SIG-M5 treated with dmso at 0.1 percent for 504 hours (cell line): ENCODE results near the gene GTF3C1.

Experiments used
- DNase-seq: peaks from one replicate; lab custom pipeline; 2025; ENCODE audit not compliant: unreplicated experiment; lab: John Stamatoyannopoulos, UW

Gene GTF3C1

DNA sequence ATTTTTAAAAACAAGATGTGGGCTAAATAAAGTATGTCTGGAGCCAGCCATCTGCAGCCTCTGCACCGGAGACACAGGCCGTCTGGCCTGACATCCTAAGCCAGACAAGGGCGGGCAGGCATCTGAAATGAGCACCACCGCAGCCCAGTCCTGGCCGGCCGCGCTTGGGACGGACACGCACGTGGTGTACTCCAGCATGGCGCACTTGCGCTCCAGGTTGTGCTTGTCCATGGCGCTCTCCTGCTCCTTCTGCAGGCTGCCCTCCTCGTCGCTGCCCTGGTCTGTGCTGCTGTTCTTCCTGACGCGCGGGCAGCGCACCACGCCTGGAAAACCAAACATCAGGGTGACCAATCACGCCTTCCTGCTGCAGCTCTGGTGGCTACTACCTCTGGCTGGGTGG, 60.3 kb downstream of the GTF3C1 start:
- no peak for DNase-seq

GRCh38 chr16:27486760-27487159, 63.0 kb downstream of the GTF3C1 start:
- DNase-seq = no peak

GRCh38 chr16:27486344-27486743, 63.4 kb downstream of the GTF3C1 start:
- no peak for DNase-seq

DNA sequence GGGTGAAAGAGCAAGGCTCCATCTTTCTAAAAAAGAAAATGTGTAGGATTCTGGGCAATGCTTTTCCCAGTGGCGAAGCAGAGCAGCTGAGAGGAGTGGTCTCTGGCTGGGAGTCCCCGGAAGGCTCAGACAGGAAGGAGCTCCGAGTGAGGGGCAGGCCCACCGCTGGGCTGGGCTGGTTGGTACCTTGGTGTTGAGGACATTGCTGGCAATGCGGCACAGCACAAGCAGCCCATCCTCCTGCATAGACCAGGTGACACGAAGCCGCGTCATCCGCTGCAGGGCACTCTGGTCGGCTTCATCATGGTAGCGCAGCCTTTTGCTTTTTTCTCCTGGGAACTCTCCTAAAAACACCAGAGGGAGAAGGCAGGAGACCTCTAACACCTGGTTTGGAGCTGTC, 63.9 kb downstream of the GTF3C1 start:
- DNase-seq = no peak

- DNase-seq = no peak
These were observed 64.6 kb downstream of the GTF3C1 start for GRCh38 chr16:27485126-27485525.

- no peak for DNase-seq
These were observed 66.1 kb downstream of the GTF3C1 start for GRCh38 chr16:27483624-27484023.

DNA sequence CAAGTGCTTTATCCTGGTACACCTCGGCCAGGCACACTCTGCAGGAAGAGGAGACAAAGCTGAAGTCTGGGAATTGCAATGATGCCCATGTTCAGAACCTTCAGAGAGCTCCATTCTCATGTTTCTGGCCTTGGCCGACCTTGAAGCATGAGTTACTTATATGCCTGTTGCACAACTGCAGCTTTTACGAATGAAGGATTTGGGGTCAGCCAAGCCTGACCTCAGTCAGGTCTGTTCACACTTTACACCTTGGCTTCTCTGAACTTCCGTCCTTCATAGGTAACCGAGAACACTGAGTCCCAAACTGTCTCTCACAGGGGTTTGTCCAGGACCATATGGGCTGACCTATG, 66.7 kb downstream of the GTF3C1 start:
- DNase-seq = no peak

GRCh38 chr16:27482397-27483087, 67.2 kb downstream of the GTF3C1 start:
- no peak for DNase-seq

DNA sequence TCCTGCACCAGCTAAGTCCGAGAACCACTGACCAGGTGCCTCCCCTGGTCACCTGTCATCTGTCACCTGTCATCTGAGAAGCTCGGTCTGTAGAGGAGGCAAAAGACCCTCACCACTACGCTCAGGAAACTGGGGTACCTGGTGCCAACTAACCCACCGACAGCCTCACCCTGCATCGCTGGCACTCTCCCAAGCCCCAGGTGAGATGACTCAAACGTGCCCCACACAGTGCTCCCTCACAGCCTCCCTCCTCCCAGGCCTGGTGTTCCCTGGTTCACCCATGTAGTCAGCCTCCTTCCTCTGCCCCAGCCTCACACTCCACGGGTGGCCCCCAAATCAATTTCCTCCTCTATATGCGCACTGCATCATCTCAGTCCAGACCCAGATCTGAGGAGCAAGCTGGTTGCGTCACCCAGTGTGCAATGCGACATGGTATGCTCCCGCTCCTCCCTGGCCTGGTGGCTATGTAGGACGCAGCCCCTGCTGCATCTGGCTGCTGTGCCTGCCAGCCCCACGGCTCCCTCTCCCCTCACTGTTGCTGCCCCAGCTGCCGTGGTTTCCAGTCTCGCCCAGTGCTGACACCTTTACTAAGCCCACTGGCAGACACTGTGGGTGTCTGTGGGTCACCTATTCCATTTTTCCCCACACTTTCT, 68.3 kb downstream of the GTF3C1 start:
- DNase-seq = no peak

- DNase-seq = no peak
These were observed 69.0 kb downstream of the GTF3C1 start for GRCh38 chr16:27480761-27481160.

GRCh38 chr16:27476240-27476639, 73.5 kb downstream of the GTF3C1 start:
- DNase-seq = no peak

DNA sequence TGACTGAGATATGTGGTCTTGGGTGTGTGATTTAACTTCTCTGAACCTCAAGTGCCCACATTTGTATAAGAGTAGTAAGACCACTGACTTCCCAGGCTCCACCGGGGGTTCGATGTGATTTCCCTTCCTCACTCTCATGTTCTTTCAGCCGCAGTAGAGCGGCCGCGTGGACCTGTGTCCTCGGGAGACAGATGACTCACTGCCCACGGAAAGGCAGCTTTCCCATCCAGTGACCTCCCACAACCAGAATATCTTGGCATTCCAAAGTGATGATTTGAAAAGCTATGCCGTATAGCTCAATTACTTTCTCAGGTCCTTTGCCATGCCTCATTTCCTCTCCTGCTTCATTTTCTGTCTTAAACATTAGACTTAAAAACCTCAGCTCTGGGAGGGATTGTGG, 74.2 kb downstream of the GTF3C1 start:
- DNase-seq = no peak

DNA sequence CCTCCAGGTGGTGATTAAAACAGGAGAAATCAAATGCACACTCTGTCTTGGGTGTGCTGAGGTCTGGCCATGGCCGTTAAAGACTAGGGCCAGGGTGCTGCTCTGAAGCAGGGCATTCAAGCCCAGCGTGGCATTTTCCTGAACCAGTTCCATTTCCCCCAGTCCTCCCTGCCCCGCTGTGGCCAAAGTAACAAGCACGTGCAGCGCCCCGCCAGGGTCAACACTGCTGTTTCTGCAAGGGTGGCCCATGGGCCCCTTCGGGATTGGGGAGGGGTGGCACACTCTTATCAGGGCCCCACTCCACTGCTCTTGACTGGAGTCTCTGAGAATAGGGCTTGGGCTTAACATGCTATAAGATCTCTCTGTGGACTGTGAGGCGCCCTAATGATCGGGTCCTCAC, 74.8 kb downstream of the GTF3C1 start:
- DNase-seq = no peak

DNA sequence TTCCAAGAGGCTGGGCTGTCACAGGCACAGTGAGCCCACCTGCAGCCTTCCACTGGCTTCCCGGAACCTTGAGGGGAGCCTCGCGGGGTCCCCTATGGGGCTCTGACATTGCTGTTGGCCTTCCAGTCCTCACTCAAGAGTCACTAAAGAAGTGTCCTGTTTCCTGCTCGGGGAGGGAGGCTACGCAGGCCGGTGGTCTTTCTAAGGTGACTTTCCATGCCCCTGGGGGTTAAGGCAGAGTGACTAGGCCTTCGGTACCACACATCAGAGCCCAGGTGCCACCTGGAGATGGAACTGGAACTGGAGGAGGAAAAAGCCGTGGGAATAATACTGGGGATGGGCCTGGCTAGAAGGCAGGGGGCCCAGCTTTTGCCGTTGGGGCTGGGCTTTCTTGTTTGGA, 75.7 kb downstream of the GTF3C1 start:
- DNase-seq = no peak

GRCh38 chr16:27473101-27473900, 76.4 kb downstream of the GTF3C1 start:
- no peak for DNase-seq

DNA sequence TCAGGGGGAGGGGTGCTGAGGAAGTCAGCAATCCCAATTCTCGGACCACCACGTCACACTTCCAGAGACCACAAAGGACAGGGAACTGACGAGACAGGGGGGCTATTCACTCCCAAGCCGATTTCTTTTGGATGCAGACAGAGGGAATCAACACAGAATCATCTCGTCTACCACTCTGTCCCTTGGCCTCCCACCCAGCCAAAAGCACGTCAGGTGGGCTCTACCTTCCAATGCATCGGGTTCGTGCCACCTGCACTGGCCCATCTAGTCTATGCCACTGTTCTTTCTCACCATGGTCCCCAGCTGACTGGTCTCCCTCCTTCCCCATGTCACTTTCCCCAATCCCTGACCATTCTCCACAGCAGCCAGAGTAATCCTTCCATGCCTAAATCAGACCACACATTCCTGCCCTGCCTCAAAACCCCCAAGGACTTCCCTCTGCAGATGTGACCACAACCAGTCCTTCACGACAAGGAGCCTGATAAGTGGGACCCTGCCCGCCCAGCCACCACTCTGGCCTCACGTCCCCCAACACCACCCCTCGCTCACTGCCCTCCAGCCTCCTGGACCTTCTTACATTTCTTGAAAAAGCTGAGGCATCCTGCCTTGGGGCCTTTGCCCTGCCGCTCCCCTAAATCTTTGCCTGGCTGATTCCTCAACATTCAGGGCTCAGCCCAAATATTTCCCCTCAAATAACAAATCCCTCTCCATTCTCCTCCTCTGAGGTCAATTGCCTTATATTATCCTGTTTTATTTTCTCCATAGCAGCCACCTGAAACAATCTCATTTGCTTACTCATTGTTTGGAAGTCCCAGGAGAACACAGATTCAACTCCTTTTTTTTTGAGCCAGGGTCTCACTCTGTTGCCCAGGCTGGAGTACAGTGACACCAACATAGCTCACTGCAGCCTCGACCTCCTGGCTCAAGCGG, 77.4 kb downstream of the GTF3C1 start:
- DNase-seq = no peak

DNA sequence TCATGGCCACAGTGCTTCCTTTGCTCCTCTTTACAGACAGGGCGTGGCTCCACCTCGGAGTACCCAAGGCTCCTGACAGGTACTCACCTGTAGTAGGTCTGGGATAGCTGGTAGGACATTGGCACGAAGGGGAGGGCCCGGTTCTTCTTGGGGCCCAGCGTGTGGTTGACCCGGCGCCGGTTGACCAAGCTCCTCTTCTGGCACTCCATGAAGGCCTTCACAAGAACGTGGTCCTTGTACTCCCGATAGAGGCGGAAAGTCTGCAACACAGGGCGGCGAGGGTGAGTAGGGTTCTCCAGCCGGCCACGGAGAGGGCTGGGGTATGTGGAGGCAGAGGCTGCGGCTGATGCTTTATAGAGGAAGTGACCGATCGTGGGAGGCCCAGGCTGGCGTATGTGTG, 78.1 kb downstream of the GTF3C1 start:
- no peak for DNase-seq

- DNase-seq = no peak
These were observed 78.9 kb downstream of the GTF3C1 start for GRCh38 chr16:27470567-27471431.

- no peak for DNase-seq
These were observed 80.7 kb downstream of the GTF3C1 start for GRCh38 chr16:27468941-27469531.

GRCh38 chr16:27465483-27465879, 84.2 kb downstream of the GTF3C1 start:
- no peak for DNase-seq
